ENCODE measurements around the gene EPN3.

DNA sequence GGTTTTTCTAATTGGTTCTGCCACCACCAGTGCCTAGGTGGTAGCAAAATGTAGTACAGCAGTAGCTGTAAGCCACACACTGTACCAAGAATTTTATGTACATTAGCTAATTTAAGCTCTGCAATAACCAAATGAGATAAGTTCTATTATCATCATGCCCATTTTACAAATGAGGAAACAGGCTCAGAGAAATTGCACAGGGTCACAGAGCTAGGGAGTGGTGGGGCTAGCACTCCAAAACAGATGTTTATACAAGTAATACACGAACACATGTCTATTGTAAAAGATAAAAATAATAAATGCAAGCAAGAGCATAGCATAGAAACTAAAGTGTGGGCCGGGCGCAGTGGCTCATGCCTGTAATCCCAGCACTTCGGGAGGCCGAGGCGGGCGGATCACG lies 40.3 kb upstream of the EPN3 start:
- TF ChIP-seq, protein P1, sequence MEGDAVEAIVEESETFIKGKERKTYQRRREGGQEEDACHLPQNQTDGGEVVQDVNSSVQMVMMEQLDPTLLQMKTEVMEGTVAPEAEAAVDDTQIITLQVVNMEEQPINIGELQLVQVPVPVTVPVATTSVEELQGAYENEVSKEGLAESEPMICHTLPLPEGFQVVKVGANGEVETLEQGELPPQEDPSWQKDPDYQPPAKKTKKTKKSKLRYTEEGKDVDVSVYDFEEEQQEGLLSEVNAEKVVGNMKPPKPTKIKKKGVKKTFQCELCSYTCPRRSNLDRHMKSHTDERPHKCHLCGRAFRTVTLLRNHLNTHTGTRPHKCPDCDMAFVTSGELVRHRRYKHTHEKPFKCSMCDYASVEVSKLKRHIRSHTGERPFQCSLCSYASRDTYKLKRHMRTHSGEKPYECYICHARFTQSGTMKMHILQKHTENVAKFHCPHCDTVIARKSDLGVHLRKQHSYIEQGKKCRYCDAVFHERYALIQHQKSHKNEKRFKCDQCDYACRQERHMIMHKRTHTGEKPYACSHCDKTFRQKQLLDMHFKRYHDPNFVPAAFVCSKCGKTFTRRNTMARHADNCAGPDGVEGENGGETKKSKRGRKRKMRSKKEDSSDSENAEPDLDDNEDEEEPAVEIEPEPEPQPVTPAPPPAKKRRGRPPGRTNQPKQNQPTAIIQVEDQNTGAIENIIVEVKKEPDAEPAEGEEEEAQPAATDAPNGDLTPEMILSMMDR (IDR thresholded peaks at IDR 0.05), result no peak
- TF ChIP-seq REST (IDR thresholded peaks at IDR 0.05; ENCODE audit: insufficient read depth in 1 of 2, low read depth in 2 of 2, low read length in 1 of 2) (no peak), SIN3A (IDR thresholded peaks at IDR 0.05; ENCODE audit: borderline replicate concordance, insufficient read depth, low read depth, low read length) (no peak)

Data from Panc1 (cell line).